Stimulated activated CD4-positive, alpha-beta T cell treated with anti-CD3 and anti-CD28 coated beads, TNF-alpha, amount 100 ng/mL, for 1 hour (primary cell): Measurements from ENCODE around the gene RHBDD1.

Experiments
- DNase-seq, 3 donors: peaks; one replicate each; pipeline ENCODE4 v3.0.0-alpha.2; 2020; ENCODE audit warnings: low read depth in 3 of 3, low spot score in 1 of 3

RHBDD1 gene

DNA sequence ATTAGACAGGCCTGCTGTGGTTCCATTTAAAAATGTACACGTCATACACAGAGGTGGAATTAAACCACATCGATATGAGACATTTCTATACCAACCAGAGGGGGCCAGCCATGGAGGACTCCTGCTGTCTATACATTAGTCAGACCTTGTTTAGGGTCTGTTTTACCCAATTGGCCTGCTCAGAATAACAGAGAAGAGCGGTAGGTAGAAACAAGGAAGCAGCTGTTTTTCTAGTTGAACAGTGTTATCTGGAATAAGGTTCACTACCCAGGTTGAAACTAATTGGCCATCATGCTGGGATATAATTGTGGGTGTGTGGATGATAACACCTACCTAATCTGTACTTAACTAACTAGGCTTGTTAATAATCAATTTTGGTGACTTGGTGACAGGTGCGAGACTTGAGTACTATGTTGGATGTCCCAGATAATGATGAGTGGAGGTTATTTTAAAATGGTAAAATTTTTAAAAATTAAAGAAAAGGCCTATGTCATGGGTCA lies 47.5 kb downstream of the RHBDD1 start:
- no peak for DNase-seq

DNA sequence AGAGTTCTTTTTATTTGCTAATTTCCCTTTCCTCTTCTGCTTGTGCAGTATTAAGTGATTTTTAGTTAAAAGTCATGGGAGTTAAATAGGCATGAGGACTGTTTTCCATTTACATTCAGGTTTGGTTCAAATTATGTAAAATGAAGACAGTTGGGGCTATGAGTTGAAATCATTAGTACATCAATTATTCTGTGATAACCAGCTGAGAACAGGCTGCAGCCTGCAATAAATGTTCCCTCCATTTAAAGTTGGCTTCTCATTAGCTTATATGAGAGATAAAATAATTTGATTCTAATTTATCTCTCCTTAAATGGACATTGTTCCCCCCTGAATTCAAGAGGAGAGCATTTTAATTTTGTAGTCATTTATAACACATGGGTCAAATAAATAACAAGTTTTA lies 48.3 kb downstream of the RHBDD1 start:
- DNase-seq: no peak

DNA sequence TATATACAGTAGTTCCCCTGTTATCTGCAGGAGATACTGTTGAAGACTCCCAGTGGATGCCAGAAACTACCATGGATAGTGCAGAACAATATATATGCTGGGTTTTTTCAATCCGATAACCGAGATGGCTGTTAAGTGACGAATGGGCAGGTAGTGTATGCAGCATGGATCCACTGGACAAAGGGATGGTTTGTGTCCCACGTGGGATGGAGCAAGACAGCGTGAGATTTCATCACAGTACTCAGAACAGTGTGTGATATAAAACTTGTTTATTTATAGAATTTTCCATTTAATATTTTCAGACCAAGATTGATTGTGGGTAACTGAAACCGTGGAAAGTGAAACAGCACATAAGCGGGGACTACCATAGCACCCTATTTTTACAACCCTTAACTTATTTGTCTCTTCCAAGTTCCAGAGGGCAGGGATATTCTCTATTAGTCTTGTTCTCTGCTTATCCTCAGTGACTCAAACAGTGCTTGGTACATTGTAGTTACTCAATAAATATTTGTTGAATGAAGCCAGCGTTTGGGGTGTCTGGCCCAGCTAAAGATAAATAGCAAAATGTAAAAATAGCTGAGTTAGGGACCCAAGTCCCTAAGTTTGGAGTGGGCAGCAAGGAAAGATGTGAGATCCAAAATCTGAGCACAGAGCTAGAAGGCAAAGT lies 50.0 kb downstream of the RHBDD1 start:
- DNase-seq: no peak

DNA sequence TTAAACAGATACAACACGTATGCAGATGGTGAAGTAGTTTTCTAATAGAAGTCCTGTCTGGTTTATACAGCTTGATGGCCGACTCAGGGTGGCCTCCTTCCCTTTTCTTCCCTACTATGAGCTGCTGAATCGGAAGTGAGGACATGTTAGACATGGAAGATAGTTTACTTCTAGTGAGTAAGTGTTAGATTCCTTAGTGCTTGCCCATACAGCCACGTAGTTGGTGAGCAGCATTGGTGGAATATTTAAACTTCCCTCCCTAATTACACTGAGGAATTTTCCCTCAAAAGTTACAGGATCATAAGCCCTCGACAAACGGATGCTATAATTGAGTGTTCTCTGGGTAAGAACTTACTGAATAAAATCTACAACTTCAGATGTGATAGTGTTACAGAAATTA lies 52.1 kb downstream of the RHBDD1 start:
- DNase-seq: no peak

DNA sequence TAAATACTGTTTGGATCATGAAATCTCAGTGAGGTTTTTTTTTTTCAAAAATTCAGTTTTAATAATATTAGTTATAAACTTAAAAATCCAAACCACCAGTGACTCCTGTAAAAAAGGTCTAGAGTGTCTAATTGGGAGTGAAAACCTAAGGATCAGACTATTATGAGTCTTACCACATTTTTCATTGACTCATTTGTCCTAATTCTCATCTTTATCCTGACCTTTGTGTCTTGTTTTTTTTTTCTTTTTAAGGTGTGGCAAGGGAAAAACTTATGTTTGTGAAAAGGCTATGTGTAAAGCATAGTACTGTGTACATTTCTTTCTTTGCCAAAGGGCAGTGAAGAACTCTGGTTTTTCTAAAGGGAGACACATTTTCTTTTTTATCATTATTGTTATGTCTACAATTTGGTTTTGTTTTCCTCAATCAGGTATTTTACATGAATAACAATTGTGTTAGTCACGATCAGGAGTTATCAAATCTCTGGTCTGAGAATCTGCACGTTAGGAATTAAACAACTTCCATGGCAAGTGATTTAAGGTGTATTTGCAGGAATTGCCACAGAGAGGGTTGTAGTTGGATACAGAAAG lies 52.6 kb downstream of the RHBDD1 start:
- no peak for DNase-seq

DNA sequence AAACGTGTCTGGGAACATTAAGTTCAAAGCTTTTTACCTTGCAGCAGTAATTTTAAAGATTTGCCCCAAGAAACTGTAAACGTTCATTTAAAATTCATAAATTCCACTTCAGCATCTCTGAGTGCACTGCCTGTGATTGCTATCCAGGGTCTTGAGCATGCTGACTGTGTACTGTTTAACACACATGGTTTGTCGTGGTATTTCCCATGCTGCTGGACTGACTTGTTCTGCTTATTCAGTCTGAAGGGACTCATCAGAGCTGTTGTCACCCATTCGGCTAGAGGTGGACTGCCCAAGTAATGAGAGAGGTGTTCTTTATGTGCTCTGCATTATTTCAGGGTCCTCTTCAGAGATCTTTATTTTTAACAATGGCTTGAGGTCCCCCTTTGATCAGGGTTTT lies 53.1 kb downstream of the RHBDD1 start:
- no peak for DNase-seq

DNA sequence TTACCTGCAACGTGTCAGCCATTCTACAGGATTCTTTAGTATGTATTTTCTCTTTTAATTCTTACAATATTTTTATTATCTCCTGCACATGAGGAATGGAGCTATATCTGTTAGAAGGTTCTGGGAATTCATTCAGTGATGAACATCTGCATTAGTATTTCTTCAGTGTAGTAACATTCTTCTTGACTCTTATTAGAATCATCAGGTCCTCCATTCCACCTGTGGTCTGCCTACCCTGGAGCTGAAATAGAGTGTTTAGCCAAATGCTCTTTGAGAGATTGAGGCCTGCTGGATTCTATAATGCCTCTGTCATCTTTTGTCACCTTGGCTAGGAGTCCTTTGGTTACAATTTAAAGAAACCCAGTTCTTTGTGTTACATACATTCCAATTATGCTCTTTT lies 54.4 kb downstream of the RHBDD1 start:
- no peak for DNase-seq

DNA sequence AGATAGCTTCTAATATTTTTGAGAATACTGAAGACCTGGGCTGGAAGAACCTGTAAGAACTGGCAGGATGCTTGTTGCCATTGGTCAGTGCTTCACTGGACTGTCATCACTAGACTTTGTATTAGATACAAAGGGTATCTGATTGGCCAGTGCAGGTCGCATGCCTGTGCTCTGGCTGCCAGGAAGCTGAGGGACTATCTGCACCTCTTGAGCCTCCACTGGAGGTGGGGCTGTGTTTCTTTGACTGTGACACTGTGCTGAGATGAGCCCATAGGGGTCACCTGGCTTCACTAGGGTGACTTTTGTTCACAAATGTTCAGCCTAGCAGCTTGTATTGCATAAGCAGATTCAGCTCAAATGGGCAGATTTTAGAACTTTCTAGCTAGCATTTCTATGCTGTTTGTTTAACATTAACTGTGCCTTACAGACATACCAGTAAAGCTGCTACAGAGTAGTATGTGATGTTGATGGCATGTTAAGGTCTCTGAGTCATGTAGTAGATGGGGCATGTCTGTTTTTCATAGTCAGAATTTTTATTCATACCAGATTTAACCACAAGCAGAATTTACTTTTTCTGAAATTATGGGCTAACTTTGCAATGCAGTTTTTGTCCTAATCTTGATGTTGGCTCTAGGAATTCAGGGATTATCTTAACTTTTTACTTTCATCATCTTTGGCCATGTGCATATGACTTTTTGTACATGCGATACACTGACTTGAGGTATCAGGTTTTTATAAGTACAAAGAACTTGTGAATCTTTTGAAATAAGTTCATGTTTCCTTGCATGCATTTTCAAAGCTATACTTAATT lies 56.1 kb downstream of the RHBDD1 start:
- DNase-seq: no peak

DNA sequence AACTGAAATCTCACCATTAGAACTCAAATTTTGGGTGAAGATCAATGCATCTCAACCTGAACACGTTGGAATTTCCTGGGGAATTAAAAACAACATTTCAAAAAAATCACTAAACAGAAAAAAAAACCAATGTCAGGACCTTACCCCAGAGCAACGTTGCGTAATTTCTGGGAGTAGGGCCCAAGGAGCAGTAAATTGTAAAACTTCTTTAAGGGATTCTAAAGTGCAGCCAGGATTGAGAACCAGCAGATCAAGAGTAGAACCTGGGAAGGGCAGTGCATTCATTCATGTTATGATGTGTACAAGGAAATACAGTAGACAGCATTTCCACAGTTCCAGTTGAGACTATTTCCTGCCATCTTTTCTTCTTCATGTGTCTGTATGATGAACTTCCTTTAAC lies 56.9 kb downstream of the RHBDD1 start:
- DNase-seq: no peak

DNA sequence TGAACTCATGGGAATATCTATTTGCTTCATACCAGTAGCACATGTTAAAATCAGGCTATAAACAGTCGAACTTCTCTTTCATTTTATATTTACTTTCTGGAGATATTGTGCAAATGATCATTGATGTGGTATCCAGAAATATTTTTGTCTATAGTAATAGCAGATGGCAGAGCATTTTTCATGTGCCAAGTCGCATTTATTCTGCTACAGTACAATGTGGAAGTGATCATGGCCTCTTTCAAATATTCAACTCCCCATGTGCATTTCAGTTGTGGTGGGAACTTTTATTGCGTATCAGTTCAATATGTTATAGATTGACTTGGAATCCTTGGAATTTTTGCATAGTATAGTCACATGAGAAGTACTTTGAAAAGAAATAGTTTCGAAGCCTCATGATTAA lies 57.4 kb downstream of the RHBDD1 start:
- DNase-seq: no peak

DNA sequence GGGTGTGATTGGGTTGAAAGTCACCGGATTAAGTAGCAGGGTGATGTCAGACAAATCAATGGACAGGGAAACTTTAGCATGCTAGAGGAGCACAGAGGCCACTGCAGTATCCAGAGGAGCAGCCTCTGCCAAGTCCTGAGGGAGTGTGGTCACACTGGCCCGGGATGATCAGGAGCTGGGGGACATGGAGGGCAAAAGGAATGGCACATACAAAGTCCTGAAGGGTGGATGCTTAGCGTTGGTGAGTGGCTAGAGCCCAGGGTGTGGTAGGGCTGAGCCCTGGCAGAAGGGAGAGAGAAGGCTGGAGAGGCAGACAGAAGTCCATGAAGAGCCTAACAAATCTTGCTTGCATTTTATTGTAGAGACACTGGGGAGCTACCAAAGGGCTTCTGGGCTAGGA lies 58.9 kb downstream of the RHBDD1 start:
- no peak for DNase-seq

DNA sequence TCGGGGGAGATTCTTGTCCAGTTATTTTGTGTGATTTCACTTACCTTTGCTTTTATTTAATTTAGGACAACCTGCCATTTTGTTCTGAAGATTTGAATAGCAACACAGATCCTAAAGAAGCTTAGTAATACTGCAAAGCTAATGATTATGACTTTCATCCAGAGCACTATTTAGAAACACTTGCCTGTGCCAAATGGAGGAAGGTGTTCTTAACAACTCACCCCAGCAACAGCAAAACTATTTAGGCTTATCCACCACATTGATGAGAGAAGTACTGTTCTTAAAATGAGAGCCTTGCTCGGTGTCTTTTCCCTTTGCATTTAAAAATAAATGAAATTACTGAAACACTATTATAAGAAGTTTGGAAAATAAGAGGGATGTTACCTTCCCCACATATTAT lies 59.7 kb downstream of the RHBDD1 start:
- no peak for DNase-seq

DNA sequence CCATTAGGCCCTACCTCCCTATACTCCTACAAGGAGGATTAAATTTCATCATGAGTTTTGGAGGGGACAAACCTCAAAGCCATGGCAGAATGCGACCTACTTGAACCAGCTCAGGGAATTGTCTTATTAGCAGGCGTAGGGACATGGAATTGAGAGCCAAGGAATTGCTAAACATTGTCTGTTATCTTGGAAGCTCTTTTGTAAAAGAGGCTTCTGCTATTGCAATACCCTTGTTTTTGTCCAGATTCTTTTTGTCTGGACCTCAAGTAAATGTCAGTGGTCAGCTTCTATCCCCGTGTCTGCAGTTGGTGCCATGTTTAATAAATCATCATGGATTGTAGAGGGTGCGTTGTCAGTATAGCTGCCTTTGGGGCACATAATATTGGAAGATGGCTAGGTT lies 62.3 kb downstream of the RHBDD1 start:
- DNase-seq: no peak

DNA sequence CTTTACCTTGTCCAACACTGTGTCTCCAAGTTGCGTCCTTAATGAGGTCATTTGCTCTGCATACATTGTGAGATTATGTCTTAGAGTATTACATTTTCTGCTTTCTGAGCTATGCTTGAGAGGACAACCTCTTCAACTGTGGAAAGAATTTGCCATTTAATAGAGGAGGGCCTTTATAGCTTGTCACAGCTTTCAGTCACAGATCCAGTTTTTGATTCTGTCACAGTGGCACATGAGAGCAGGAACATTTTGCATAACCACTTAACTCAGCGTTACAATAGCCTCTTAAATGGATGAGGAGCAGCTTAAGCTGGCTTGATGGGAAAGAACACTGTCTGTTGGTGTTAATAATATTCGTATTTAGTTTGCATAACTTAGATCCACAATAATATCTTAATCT lies 63.0 kb downstream of the RHBDD1 start:
- DNase-seq: no peak

DNA sequence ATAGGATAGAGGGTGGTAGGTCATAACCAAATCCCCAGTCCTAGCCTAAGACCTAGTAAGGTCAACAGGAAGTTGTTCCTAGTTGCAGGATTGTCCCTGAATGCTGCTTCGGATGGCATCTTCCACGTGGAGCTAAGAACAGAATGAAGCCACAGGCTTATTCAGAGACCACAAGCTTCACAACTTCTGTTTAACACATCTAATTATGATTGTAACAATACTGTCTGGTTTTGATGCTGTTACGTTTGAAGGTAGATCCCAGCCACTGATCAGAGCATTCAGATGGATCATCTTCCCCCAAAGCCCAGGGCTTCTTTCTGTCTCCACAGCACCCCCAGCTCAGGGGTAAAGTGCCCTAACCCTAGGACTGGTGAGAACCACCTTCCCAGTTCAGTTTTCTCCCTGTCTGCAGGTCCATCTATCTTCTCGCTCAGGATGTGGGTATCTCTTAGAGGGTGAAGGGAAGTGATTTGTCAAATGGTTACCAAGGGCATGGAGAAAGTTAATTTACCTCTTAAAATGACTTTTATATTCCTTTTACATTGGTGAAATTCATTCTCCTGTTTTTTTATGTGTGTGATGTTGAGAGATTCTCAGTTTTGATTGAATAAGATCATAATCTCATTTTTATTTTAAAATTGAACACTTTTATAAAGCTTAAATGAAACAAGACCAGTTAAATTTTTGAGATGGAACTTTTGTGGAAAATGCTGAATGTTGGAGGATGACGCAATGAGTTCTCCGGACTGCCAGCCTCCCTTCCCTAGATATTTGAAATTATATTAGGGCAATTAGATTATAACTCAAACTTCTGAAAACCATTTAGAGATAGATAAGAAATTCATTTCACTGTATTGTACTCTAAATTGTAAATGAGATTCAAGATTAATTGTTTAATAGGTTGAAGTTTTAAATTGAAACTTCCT lies 66.5 kb downstream of the RHBDD1 start:
- no peak for DNase-seq

DNA sequence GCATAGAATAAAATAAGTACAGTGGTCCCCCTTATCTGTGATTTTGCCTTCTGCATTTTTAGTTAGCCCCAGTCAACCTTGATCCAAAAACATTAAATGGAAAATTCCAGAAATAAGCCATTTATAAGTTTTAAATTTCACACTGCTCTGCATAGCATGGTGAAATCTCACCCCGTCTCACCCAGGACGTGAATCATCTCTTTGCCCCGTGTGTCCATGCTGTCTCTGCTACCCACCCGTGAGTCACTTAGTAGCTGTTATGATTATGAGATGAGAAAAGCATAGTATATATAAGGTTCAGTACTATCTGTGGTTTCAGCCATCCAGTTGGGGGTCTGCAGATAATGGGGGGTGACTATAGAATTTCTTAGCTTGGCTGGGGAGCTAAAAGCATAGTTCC lies 67.3 kb downstream of the RHBDD1 start:
- no peak for DNase-seq

DNA sequence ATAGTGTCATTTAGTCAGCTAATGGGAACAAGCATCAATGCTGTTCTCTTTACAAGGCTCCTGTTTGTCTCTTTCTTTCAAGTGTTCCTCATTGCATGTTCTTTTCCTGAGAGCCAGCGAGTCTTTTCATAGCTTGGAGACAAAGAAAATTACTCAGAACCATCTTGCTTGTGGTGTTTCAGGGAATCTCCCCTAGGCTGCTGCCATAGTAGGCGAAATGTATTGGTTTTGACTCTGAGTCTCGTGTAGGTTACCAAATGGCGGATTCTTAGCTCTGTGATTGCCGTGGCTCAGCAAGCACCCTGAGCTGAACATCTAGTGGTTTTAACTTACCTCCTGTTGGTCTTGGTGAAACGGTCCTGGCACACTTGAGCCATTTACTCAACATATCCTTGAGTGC lies 68.7 kb downstream of the RHBDD1 start:
- DNase-seq: no peak

DNA sequence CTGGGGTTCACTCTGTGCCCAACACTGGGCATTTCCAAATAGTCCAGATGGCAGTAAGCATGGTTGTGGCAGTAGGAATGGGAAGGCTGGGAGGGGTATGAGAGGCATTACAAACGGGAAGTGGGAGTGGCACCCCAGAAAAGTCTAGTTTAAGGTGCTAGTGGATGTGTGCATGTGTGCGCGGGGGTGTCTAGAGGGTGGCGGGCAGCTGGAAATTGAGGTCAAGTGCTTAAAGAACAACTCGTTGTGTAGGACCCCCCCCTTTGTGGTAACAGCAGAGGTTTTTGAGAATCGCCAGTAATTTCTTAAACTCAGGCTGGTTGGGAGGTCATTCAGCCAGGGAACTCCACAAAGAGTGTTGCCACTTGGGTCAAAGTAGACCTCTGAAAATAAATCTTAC lies 69.9 kb downstream of the RHBDD1 start:
- DNase-seq: no peak

DNA sequence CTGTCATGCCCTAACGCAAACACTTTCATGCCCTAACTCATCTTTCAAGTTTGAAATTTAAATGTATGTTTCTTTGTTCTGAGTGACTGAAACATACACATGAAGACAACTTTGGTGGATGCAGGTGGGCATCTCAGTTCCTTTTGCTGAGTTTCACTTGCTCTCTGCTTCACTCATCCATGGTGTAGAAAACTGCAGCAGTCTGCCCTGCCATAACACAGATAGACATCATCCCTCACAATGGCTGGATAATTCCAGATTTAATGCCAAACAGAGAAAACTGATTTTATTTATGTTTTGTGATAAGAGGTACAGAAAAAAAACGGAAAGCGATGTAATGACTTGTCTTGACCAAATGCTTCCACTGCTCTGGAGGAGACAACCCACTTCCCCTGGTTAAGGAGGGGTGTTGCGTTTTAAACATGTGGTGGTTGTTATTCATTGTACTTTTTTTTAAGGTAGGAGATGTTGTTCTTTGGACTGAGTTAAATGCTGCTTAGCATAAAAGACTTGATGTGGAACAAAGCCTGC lies 70.4 kb downstream of the RHBDD1 start:
- DNase-seq: no peak

DNA sequence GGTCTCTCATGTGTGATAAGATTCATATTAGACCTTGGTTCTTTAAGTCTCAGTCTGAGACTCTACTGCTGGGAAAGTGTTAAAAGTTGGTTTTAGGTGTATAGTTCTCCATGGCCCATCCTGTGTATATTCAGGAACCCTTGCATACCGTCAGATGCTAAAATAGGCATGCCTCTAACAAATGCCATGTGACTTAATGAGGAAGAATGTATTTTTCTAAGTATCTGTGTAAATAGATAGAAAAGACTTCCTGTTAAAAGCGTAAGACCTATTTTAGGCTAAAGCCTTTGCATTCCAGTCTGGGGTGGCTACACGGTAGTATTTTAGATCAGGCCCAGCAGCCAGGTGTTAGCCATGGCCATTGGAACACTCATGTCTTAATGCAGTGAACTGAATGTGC lies 73.3 kb downstream of the RHBDD1 start:
- DNase-seq: no peak

DNA sequence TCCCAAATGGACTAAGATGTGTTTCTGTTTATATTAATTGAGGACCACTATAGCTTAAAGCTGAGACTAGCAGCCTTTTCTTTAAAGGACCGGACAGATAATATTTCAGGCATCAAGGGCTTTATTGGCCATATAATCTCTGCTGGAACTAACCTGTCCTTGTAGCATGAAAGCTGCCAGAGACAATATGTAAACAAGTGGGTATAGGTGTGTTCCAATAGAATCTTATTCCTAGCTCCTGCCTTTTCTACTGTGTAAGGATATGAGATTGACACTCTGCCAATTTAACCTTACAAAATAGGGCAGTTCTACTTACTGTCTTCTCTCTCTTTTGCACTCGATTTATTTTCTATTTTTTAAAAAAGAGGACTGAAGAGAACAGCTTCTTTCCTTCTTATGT lies 74.0 kb downstream of the RHBDD1 start:
- DNase-seq: no peak
